Measurements from ENCODE around the gene EXOG.

EXOG gene

DNA sequence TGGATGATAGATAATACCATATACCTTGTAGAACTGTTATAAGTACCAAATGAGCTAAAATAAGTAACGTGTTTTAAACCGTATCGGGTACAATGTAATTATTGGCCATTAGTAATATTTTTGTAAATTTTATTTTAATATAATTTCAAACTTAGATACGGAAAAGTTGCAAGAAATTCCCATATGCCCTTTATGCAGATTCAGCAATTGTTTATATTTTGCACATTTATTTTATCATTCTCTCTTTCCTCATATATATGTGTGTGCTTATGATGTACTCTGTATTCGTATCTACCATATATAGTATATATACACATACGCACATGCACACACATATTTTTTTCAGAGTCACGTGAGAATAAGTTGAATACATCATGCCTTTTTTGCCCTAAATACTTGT lies 38.5 kb downstream of the EXOG start:
- H3K27ac ChIP-seq (ENCODE audit: low read depth, low read length): no peak overlapping the region
- H3K36me3 ChIP-seq (ENCODE audit: control insufficient read depth, insufficient read depth, low read length): no peaks in the 10 kb centered on the region
- H3K4me3 ChIP-seq (ENCODE audit: low read depth, low read length): no peak overlapping the region
- H3K27me3 ChIP-seq (ENCODE audit: control insufficient read depth, insufficient read depth, low read length): no peaks in the 10 kb centered on the region
- H3K4me1 ChIP-seq (ENCODE audit: control insufficient read depth, insufficient read depth, low read length): peaks cover 22% of the 10 kb centered on the region
- H3K9me3 ChIP-seq (ENCODE audit: control insufficient read depth, insufficient read depth, low read length): peaks cover 5% of the 10 kb centered on the region; the same call in 1 of the 2 replicates
- no peak overlapping the region for H3K9ac ChIP-seq (ENCODE audit: low read depth, low read length)

DNA sequence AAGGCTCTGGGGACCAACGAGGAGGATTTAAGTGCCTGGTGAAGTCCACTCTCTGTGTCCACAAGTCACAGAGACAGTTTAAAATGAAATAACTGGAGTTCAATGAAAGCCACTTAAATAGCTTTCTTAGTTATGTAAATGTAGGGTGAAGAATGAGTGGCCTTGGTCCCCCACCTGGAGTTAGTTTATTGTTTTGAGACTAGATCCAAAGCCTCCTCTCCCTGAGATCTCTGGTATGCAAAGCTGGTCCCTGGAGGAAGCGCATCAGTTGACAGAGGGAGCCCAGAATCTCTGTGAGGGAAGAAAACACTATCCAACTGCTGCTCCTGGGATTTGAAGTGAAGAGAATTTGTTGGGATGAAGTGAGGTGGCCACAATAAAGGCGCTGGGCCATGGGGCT lies 40.5 kb downstream of the EXOG start:
- peak overlapping the region; percentile 89 for H3K27ac ChIP-seq (ENCODE audit: low read depth, low read length)
- no peaks in the 10 kb centered on the region for H3K27me3 ChIP-seq (ENCODE audit: control insufficient read depth, insufficient read depth, low read length)
- H3K4me3 ChIP-seq (ENCODE audit: low read depth, low read length): no peak overlapping the region
- H3K4me1 ChIP-seq (ENCODE audit: control insufficient read depth, insufficient read depth, low read length): peaks cover 22% of the 10 kb centered on the region
- H3K36me3 ChIP-seq (ENCODE audit: control insufficient read depth, insufficient read depth, low read length): no peaks in the 10 kb centered on the region
- H3K9me3 ChIP-seq (ENCODE audit: control insufficient read depth, insufficient read depth, low read length): peaks cover 5% of the 10 kb centered on the region; the same call in 1 of the 2 replicates
- no peak overlapping the region for H3K9ac ChIP-seq (ENCODE audit: low read depth, low read length)

DNA sequence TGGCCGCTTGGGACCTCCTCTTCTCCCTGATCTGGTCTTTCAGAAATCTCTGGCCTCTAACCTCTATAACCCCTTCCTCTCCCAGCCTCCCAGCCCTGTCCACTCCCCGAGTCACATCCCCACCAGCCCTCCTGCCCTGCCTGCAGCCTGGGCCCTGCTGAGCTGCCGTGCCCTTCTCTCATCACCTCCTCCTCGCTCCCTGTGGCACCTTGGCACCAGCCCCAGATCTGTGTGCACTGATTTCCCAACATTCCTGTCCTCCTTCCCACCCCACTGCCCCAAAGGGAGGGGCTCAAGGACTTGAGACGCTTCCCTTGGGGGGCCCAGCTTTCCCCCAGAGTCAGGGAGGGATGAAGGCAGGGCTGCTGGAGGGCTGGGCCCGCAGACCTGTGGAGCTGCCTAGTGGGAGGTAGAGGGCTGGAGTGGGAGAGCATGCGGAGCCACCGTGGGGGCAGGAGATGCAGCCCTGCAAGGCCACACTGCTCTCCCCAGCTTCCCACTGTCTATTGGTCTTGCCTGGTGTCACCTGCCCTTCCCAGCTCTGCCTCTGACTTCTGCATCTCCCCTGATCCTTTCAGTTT lies 42.7 kb downstream of the EXOG start:
- no peaks in the 10 kb centered on the region for H3K27me3 ChIP-seq (ENCODE audit: control insufficient read depth, insufficient read depth, low read length)
- H3K9ac ChIP-seq (ENCODE audit: low read depth, low read length): no peak overlapping the region
- no peak overlapping the region for H3K4me3 ChIP-seq (ENCODE audit: low read depth, low read length)
- peaks cover 5% of the 10 kb centered on the region; the same call in 1 of the 2 replicates for H3K9me3 ChIP-seq (ENCODE audit: control insufficient read depth, insufficient read depth, low read length)
- peaks cover 13% of the 10 kb centered on the region for H3K4me1 ChIP-seq (ENCODE audit: control insufficient read depth, insufficient read depth, low read length)
- no peak overlapping the region for H3K27ac ChIP-seq (ENCODE audit: low read depth, low read length)
- H3K36me3 ChIP-seq (ENCODE audit: control insufficient read depth, insufficient read depth, low read length): no peaks in the 10 kb centered on the region

DNA sequence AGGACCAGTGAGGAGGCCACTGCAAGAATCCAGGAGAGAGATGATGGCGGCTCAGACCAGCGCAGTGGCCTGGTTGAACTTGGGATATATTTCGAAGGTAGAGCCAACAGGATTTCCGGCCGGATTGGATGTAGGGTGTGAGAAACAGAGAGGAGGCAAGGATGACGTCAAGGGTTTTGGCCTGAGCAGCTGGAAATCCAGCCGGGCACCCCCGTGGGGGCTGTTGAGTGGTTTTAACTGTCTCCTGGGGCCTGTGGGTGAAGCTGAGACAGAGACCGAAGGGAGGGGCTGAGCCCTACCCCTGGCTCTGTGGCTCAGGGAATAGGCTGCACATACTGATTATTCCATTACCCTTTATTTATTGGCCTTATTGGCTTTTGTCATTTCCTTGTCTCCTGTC lies 45.7 kb downstream of the EXOG start:
- Histone ChIP-seq H3K36me3 (ENCODE audit: control insufficient read depth, insufficient read depth, low read length) (no peaks in the 10 kb centered on the region), H3K9ac (ENCODE audit: low read depth, low read length) (no peak overlapping the region), H3K4me3 (ENCODE audit: low read depth, low read length) (no peak overlapping the region), H3K9me3 (ENCODE audit: control insufficient read depth, insufficient read depth, low read length) (no peaks in the 10 kb centered on the region), H3K4me1 (ENCODE audit: control insufficient read depth, insufficient read depth, low read length) (peaks cover 4% of the 10 kb centered on the region), H3K27me3 (ENCODE audit: control insufficient read depth, insufficient read depth, low read length) (no peaks in the 10 kb centered on the region), H3K27ac (ENCODE audit: low read depth, low read length) (no peak overlapping the region)

DNA sequence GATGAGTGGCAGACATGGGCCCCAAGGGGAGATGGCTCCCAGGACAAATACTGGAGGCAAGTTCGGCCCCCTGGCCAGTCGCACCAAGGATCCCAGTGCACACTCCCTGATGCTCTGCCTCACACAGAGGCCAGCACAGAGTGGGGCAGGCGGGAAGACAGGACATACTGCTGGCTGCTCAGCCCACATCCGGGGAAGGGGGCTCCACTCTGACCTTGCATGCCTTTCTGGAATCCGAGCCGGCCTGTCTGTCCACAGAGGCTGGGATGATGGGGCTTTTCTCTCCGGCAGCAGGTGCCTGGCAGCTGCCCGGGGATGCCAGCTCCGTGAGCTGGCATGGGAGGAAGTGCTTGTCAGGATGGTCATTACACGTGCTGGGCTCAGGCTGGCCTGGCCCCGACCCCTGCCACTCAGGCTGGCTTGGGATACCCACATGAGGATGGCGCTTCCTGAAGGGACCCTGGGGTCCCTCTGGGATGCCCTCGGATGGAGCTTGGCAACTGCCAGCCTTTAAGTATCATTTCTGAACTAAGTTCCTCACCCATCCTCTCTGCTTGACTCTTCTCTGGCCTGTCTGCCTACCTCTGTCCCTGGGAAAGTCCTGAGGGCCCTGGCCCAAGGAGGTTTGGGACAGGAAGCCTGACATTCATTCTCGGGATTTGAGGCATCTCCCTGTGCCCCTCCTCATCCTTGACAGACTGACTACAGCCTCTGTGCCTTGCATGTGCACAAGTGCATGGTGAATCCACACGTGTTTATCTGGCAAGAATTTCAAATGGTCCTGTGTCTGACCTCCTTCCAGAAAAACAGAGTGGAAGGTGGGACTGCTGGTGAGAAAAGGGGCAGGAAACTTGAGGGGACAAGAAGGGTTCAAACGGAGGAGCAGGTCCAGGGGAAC lies 46.5 kb downstream of the EXOG start:
- Histone ChIP-seq H3K27me3 (ENCODE audit: control insufficient read depth, insufficient read depth, low read length) (no peaks in the 10 kb centered on the region), H3K36me3 (ENCODE audit: control insufficient read depth, insufficient read depth, low read length) (no peaks in the 10 kb centered on the region), H3K4me3 (ENCODE audit: low read depth, low read length) (no peak overlapping the region), H3K4me1 (ENCODE audit: control insufficient read depth, insufficient read depth, low read length) (no peaks in the 10 kb centered on the region), H3K27ac (ENCODE audit: low read depth, low read length) (no peak overlapping the region), H3K9me3 (ENCODE audit: control insufficient read depth, insufficient read depth, low read length) (no peaks in the 10 kb centered on the region), H3K9ac (ENCODE audit: low read depth, low read length) (no peak overlapping the region)

- no peaks in the 10 kb centered on the region for H3K9me3 ChIP-seq (ENCODE audit: control insufficient read depth, insufficient read depth, low read length)
- no peak overlapping the region for H3K4me3 ChIP-seq (ENCODE audit: low read depth, low read length)
- H3K27me3 ChIP-seq (ENCODE audit: control insufficient read depth, insufficient read depth, low read length): no peaks in the 10 kb centered on the region
- no peak overlapping the region for H3K27ac ChIP-seq (ENCODE audit: low read depth, low read length)
- peaks cover 4% of the 10 kb centered on the region; the same call in 1 of the 2 replicates for H3K4me1 ChIP-seq (ENCODE audit: control insufficient read depth, insufficient read depth, low read length)
- no peak overlapping the region for H3K9ac ChIP-seq (ENCODE audit: low read depth, low read length)
- H3K36me3 ChIP-seq (ENCODE audit: control insufficient read depth, insufficient read depth, low read length): no peaks in the 10 kb centered on the region
These were observed 47.4 kb downstream of the EXOG start for GRCh38 chr3:38543586-38543985.

DNA sequence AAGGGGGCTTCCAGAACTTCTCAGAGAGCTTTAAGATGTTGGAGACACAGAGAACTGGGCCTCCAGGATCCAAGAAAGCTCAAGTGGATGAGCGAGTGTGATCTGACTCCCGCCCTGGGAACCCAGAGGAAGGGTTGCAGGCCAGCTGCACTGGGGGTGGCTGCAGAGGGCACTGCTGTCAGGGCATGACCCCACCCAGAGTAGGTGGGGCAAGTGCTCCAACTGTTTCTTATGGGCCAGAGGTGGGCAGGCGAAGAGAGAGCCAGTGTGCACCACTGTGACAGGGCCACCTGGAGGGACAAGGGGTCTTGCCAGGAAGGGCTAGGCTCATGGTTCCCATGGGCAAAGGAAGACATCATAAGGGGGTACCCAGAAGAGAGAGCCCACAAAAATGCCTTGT lies 48.8 kb downstream of the EXOG start:
- Histone ChIP-seq H3K4me3 (ENCODE audit: low read depth, low read length) (no peak overlapping the region), H3K27ac (ENCODE audit: low read depth, low read length) (no peak overlapping the region), H3K9me3 (ENCODE audit: control insufficient read depth, insufficient read depth, low read length) (no peaks in the 10 kb centered on the region), H3K4me1 (ENCODE audit: control insufficient read depth, insufficient read depth, low read length) (peaks cover 4% of the 10 kb centered on the region; the same call in 1 of the 2 replicates), H3K36me3 (ENCODE audit: control insufficient read depth, insufficient read depth, low read length) (no peaks in the 10 kb centered on the region), H3K9ac (ENCODE audit: low read depth, low read length) (no peak overlapping the region), H3K27me3 (ENCODE audit: control insufficient read depth, insufficient read depth, low read length) (no peaks in the 10 kb centered on the region)

GRCh38 chr3:38545550-38545949 lies 49.4 kb downstream of the EXOG start:
- Histone ChIP-seq H3K9me3 (ENCODE audit: control insufficient read depth, insufficient read depth, low read length) (no peaks in the 10 kb centered on the region), H3K27ac (ENCODE audit: low read depth, low read length) (no peak overlapping the region), H3K36me3 (ENCODE audit: control insufficient read depth, insufficient read depth, low read length) (0 out of 2 replicates have a peak, but pooled peaks cover 1% of the 10 kb centered on the region), H3K27me3 (ENCODE audit: control insufficient read depth, insufficient read depth, low read length) (no peaks in the 10 kb centered on the region), H3K9ac (ENCODE audit: low read depth, low read length) (no peak overlapping the region), H3K4me3 (ENCODE audit: low read depth, low read length) (no peak overlapping the region), H3K4me1 (ENCODE audit: control insufficient read depth, insufficient read depth, low read length) (peaks cover 4% of the 10 kb centered on the region; the same call in 1 of the 2 replicates)

DNA sequence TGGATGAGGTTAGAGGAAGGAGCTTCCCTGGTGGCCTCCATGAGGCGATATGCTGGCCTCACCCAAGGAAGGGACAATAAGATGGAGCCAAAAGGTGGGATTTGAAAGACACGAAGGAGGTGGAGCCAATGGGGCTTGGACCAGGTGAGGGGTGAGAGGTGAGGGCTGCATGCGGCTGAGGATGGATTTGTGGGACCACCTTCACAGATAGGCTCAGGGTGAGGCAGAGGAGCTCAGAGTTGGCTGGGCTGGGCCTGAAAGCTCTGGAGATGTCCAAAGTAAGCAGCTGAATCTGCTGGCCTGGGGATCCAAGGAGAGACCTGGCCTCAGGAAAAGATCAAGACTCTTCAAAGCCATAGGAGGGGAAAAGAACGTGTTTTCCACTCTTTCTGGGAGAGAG lies 49.8 kb downstream of the EXOG start:
- Histone ChIP-seq H3K36me3 (ENCODE audit: control insufficient read depth, insufficient read depth, low read length) (0 out of 2 replicates have a peak, but pooled peaks cover 3% of the 10 kb centered on the region), H3K27me3 (ENCODE audit: control insufficient read depth, insufficient read depth, low read length) (no peaks in the 10 kb centered on the region), H3K4me3 (ENCODE audit: low read depth, low read length) (no peak overlapping the region), H3K27ac (ENCODE audit: low read depth, low read length) (no peak overlapping the region), H3K9me3 (ENCODE audit: control insufficient read depth, insufficient read depth, low read length) (no peaks in the 10 kb centered on the region), H3K9ac (ENCODE audit: low read depth, low read length) (no peak overlapping the region), H3K4me1 (ENCODE audit: control insufficient read depth, insufficient read depth, low read length) (peaks cover 4% of the 10 kb centered on the region; the same call in 1 of the 2 replicates)

GRCh38 chr3:38548154-38548931 lies 52.2 kb downstream of the EXOG start:
- Histone ChIP-seq H3K4me3 (ENCODE audit: low read depth, low read length) (no peak overlapping the region), H3K9me3 (ENCODE audit: control insufficient read depth, insufficient read depth, low read length) (no peaks in the 10 kb centered on the region), H3K4me1 (ENCODE audit: control insufficient read depth, insufficient read depth, low read length) (peaks cover 4% of the 10 kb centered on the region; the same call in 1 of the 2 replicates), H3K27me3 (ENCODE audit: control insufficient read depth, insufficient read depth, low read length) (no peaks in the 10 kb centered on the region), H3K36me3 (ENCODE audit: control insufficient read depth, insufficient read depth, low read length) (0 out of 2 replicates have a peak, but pooled peaks cover 3% of the 10 kb centered on the region), H3K27ac (ENCODE audit: low read depth, low read length) (no peak overlapping the region), H3K9ac (ENCODE audit: low read depth, low read length) (no peak overlapping the region)
